Progenitor cell of endocrine pancreas (in vitro differentiated cells): ENCODE measurements around the gene XIRP2. TPM values are rescaled to one million over a fixed set of nuclear protein-coding genes. Genes with fewer than 3 reads are reported as not detected.
"Not testable (repeated sequence)": the region's sequence is repeated elsewhere in the genome, so short reads cannot be mapped to it uniquely, and the experiment has no call there.

ENCODE experiments used
- DNase-seq: peaks from one replicate; pipeline ENCODE4 v3.0.0; 2021; ENCODE audit warnings: low spot score; ENCODE audit not compliant: unreplicated experiment
- H3K27ac Mint-ChIP-seq: 2 replicates; pipeline ENCODE4 v1.8.0; 2021; ENCODE audit warnings: mild to moderate bottlenecking, moderate library complexity, mixed read lengths
- H3K27me3 Mint-ChIP-seq: 2 replicates; pipeline ENCODE4 v1.8.0; 2021; ENCODE audit warnings: mixed read lengths
- H3K36me3 Mint-ChIP-seq: 2 replicates; pipeline ENCODE4 v1.8.0; 2022; ENCODE audit warnings: mixed read lengths; ENCODE audit not compliant: insufficient read depth
- H3K4me1 Mint-ChIP-seq: 2 replicates; pipeline ENCODE4 v1.8.0; 2021; ENCODE audit warnings: low read depth, mixed read lengths
- H3K4me3 Mint-ChIP-seq: 2 replicates; pipeline ENCODE4 v1.8.0; 2021; ENCODE audit warnings: low read depth, mild to moderate bottlenecking, moderate library complexity, mixed read lengths
- H3K9me3 Mint-ChIP-seq: 2 replicates; pipeline ENCODE4 v1.8.0; 2021; ENCODE audit warnings: low read depth, mixed read lengths
- CTCF ChIP-seq: fragments of 200-600 bp; sonication (generic); IDR thresholded peaks from one replicate; pipeline ENCODE4 v1.5.0; 2021; ENCODE audit warnings: antibody characterized with exemption, mild to moderate bottlenecking; ENCODE audit not compliant: unreplicated experiment
- total RNA-seq: library from RNA; stranded (reverse); gene quantifications from 2 replicates; pipeline ENCODE4 v1.2.1, GENCODE V29; 2021

The XIRP2 gene
- total RNA-seq, 1 donor from 2014 or later = 0.12 TPM

DNA sequence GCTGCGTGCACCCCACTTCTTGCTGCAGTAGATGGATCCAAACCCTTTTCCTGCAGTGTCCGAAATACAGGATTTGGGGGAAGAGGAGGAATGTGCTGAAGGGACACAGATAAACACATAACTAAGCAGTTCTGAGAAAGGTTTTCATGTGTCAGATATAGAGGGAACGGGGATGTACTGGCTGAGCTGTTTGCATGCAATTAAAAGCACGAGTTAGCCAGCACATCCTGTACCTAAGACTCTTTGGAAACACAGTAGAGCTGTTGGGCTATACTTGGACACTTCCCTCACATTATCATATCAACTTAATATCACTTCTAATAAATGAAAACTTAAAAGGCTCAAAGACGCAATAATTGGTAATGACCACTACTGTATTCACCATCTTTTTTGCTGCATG, 377.4 kb downstream of the XIRP2 start:
- H3K4me3 Mint-ChIP-seq = no peak overlapping the region
- no peak for DNase-seq
- no peak for TF ChIP-seq CTCF
- peaks cover 10% of the 10 kb centered on the region for H3K36me3 Mint-ChIP-seq
- no peak overlapping the region for H3K27ac Mint-ChIP-seq
- H3K4me1 Mint-ChIP-seq = no peaks in the 10 kb centered on the region
- H3K27me3 Mint-ChIP-seq = no peaks in the 10 kb centered on the region
- H3K9me3 Mint-ChIP-seq = peaks cover 26% of the 10 kb centered on the region

GRCh38 chr2:167268245-167268644, 380.0 kb downstream of the XIRP2 start:
- H3K36me3 Mint-ChIP-seq = peaks cover 10% of the 10 kb centered on the region
- not testable (repeated sequence) for H3K27me3 Mint-ChIP-seq, H3K4me1 Mint-ChIP-seq, H3K4me3 Mint-ChIP-seq, H3K27ac Mint-ChIP-seq, DNase-seq
- H3K9me3 Mint-ChIP-seq = peaks cover 23% of the 10 kb centered on the region

GRCh38 chr2:167271932-167272331, 383.7 kb downstream of the XIRP2 start:
- no peak for TF ChIP-seq CTCF
- Mint-ChIP-seq H3K4me3 (no peak overlapping the region), H3K36me3 (peaks cover 10% of the 10 kb centered on the region), H3K9me3 (peaks cover 23% of the 10 kb centered on the region), H3K27me3 (no peaks in the 10 kb centered on the region), H3K4me1 (no peaks in the 10 kb centered on the region), H3K27ac (no peak overlapping the region)
- no peak for DNase-seq

GRCh38 chr2:167275046-167275445, 386.8 kb downstream of the XIRP2 start:
- H3K27ac Mint-ChIP-seq = no peak overlapping the region

GRCh38 chr2:167279810-167280209, 391.5 kb downstream of the XIRP2 start:
- Mint-ChIP-seq H3K27me3 (no peaks in the 10 kb centered on the region), H3K4me3 (no peak overlapping the region), H3K27ac (no peak overlapping the region), H3K36me3 (no peaks in the 10 kb centered on the region), H3K4me1 (no peaks in the 10 kb centered on the region), H3K9me3 (peaks cover 4% of the 10 kb centered on the region)
- no peak for TF ChIP-seq CTCF
- no peak for DNase-seq

More at GRCh38 chr2:167275046-167275445, 386.8 kb downstream of the XIRP2 start:
- no peaks in the 10 kb centered on the region for H3K27me3 Mint-ChIP-seq
- TF ChIP-seq CTCF = no peak
- H3K4me1 Mint-ChIP-seq = no peaks in the 10 kb centered on the region
- no peak overlapping the region for H3K4me3 Mint-ChIP-seq
- no peaks in the 10 kb centered on the region for H3K36me3 Mint-ChIP-seq
- H3K9me3 Mint-ChIP-seq = peaks cover 2% of the 10 kb centered on the region
- DNase-seq = no peak

- no peaks in the 10 kb centered on the region for H3K27me3 Mint-ChIP-seq
- H3K27ac Mint-ChIP-seq = no peak overlapping the region
- no peaks in the 10 kb centered on the region for H3K36me3 Mint-ChIP-seq
- H3K4me3 Mint-ChIP-seq = no peak overlapping the region
- no peaks in the 10 kb centered on the region for H3K9me3 Mint-ChIP-seq
- TF ChIP-seq CTCF = no peak
- no peak for DNase-seq
- peaks cover 2% of the 10 kb centered on the region for H3K4me1 Mint-ChIP-seq
Observed at GRCh38 chr2:167287212-167287611, 398.9 kb downstream of the XIRP2 start.
